ENCODE results near the gene ATP5PF. TPM values are rescaled to one million over a fixed set of nuclear protein-coding genes. Genes with fewer than 3 reads are reported as not detected.

The ATP5PF gene
- total and polyA plus RNA-seq, 7 donors: 355 to 1,142 (median 424) TPM

DNA sequence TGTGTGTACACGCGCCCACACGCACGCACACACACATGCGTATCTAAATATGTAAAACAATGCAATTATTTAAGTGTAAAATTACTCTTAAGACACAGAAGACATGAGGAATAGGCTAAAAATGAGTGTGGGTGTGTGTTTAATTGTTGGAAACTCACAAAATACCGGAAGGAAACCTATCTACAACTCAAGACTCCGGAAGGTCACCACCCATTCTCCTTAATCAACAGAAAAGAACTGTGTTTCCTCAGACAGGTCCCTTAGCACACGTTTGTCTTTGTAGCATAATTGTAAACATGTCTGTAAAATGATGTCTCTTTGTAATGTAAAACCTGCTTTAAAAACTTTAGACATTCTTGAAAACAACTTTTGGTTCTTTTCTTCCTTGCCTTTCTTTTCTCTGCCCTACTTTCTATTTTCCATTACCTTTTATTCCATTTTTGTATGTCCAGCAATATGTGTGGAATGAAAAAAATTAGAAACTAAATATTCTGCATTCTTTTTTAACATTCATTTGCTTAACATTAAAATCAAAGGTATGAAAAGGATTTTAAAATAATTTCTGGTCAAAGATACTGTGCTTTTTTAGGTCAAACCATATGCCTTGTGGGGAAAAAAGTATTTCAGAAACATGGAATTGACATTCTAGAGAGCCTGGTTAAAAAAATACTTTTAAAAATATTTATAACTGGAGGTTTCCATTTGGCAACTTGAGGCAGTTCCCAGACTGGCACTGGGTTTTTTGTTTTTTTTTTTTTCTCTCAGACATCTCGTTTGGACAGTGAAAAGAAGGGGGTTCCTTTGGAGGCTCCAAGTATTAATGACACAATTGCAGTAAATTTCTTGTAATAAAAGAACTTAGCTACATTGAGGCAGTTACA, 46.2 kb downstream of the ATP5PF start:
- Histone ChIP-seq H3K4me1 (no peaks in the 10 kb centered on the region), H3K27me3 (ENCODE audit: insufficient read depth in 3 of 3, low read length in 2 of 3) (no peaks in the 10 kb centered on the region), H3K9me3 (no peaks in the 10 kb centered on the region), H3K36me3 (ENCODE audit: insufficient read depth in 1 of 2, low read depth in 1 of 2) (no peaks in the 10 kb centered on the region), H3K4me3 (no peak overlapping the region), H3K27ac (no peak overlapping the region)
- ATAC-seq (no peak), DNase-seq (no peak)
- WGBS, 3 donors: 69 to 77% (median 70%) methylated on average over 9 of the region's 9 CpGs
- no peak for TF ChIP-seq CTCF (IDR thresholded peaks at IDR 0.05)
- intact Hi-C loops (cut with DNase I): no loop called here

- TF ChIP-seq CTCF (IDR thresholded peaks at IDR 0.05): no peak
These were observed 46.9 kb downstream of the ATP5PF start for GRCh38 chr21:25687787-25688186.

GRCh38 chr21:25682382-25682781, 52.3 kb downstream of the ATP5PF start:
- Histone ChIP-seq H3K27ac (no peak overlapping the region), H3K36me3 (ENCODE audit: insufficient read depth in 1 of 2, low read depth in 1 of 2) (no peaks in the 10 kb centered on the region), H3K4me3 (no peak overlapping the region), H3K27me3 (ENCODE audit: insufficient read depth in 3 of 3, low read length in 2 of 3) (no peaks in the 10 kb centered on the region), H3K4me1 (no peaks in the 10 kb centered on the region), H3K9me3 (no peaks in the 10 kb centered on the region)
- 42 to 50% (median 48%) methylated on average over 9 of the region's 9 CpGs for WGBS, 3 donors
- ATAC-seq: no peak
- TF ChIP-seq CTCF (IDR thresholded peaks at IDR 0.05): no peak
- no peak for DNase-seq
- intact Hi-C loops (cut with DNase I): no loop called here

More at GRCh38 chr21:25687787-25688186, 46.9 kb downstream of the ATP5PF start:
- Histone ChIP-seq H3K9me3 (no peaks in the 10 kb centered on the region), H3K4me3 (no peak overlapping the region), H3K27me3 (ENCODE audit: insufficient read depth in 3 of 3, low read length in 2 of 3) (no peaks in the 10 kb centered on the region), H3K27ac (no peak overlapping the region), H3K4me1 (no peaks in the 10 kb centered on the region), H3K36me3 (ENCODE audit: insufficient read depth in 1 of 2, low read depth in 1 of 2) (no peaks in the 10 kb centered on the region)
- ATAC-seq (no peak), DNase-seq (no peak)
- whole genome bisulfite sequencing, 3 donors: 81 to 86% (median 83%) methylated on average over 4 of the region's 4 CpGs
- intact Hi-C loops (cut with DNase I): no loop called here

- Histone ChIP-seq H3K4me3 (no peak overlapping the region), H3K4me1 (no peaks in the 10 kb centered on the region), H3K27me3 (ENCODE audit: insufficient read depth in 3 of 3, low read length in 2 of 3) (no peaks in the 10 kb centered on the region), H3K36me3 (ENCODE audit: insufficient read depth in 1 of 2, low read depth in 1 of 2) (no peaks in the 10 kb centered on the region), H3K27ac (no peak overlapping the region), H3K9me3 (no peaks in the 10 kb centered on the region)
- TF ChIP-seq CTCF (IDR thresholded peaks at IDR 0.05): no peak
- intact Hi-C loops (cut with DNase I): no loop called here
- DNase-seq (no peak), ATAC-seq (no peak)
These were observed 58.3 kb downstream of the ATP5PF start for GRCh38 chr21:25676451-25676850.

Other genes starting within 250 kb of the ATP5PF start
- 10 to 100 TPM; 40.5 to 44.5 (median 42.0) TPM for gene MRPL39, start 127.4 kb downstream of the ATP5PF start, total RNA-seq
- 10 to 100 TPM; 49.5 to 75.0 (median 52.6) TPM for gene MRPL39, start 127.4 kb downstream of the ATP5PF start, polyA plus RNA-seq
- 10 to 100 TPM in 1 of 4 donors, 1 to 10 TPM in 3; 4.4 to 17.1 (median 7.2) TPM for gene JAM2, start 95.6 kb downstream of the ATP5PF start, total RNA-seq
- gene JAM2, start 95.6 kb downstream of the ATP5PF start, polyA plus RNA-seq: 1 to 10 TPM; 3.6 to 4.7 (median 4.3) TPM
- gene GABPA, start 68 bp upstream of the ATP5PF start, total RNA-seq: 10 to 100 TPM; 12.1 to 22.3 (median 16.4) TPM
- gene GABPA, start 68 bp upstream of the ATP5PF start, polyA plus RNA-seq: 10 to 100 TPM in 1 of 3 donors, 1 to 10 TPM in 2; 5.7 to 16.9 (median 6.1) TPM